HepG2 (cell line): Measurements from ENCODE around the gene PDGFD. TPM values are rescaled to one million over a fixed set of nuclear protein-coding genes. Genes with fewer than 3 reads are reported as not detected.

Experiments
- ATAC-seq: fragments of 200-7000 bp; cut with Tn5 transposase; 3 replicates; pipeline ENCODE4 v1.9.1; 2020; ENCODE audit warnings: mild to moderate bottlenecking, moderate library complexity
- BruUV-seq: library from RNA; stranded (reverse); fragments of 400-500 nt; replicated peaks from 2 replicates; lab custom pipeline; 2021; lab: Mats Ljungman, UMichigan
- CTCF ChIA-PET: fragments of 300-600 bp; formaldehyde crosslinking; extraction: SDS; loops from one replicate; lab custom pipeline; 2021; ENCODE audit warnings: low total read pairs, inconsistent platforms, low intra/inter-chr PET ratio; lab: Yijun Ruan, JAX
- POLR2A ChIA-PET: fragments of 350-600 bp; sonication (Branson Sonifier 250); formaldehyde crosslinking; loops from one replicate; lab custom pipeline; 2020; ENCODE audit warnings: antibody characterized with exemption, inconsistent platforms; lab: Yijun Ruan, JAX
- DNase-seq: peaks from one replicate; pipeline ENCODE4 v3.0.0-alpha.2; 2015; ENCODE audit warnings: low spot score
- FAIRE-seq: peaks from 3 replicates; lab custom pipeline; 2011; peaks lifted over from hg19 to GRCh38; lab: Jason Lieb, UNC
- H2AFZ ChIP-seq: one replicate; pipeline ENCODE4 v1.6.1; 2011; ENCODE audit warnings: low read length, inconsistent platforms
- H3K27ac ChIP-seq: fragments of 300-600 bp; 3 replicates; pipeline ENCODE4 v1.8.0; 2011; ENCODE audit warnings: mixed run types, mild to moderate bottlenecking, mixed read lengths, low read length, inconsistent platforms; ENCODE audit not compliant: insufficient read depth; ENCODE audit errors: extremely low read length
- H3K27me3 ChIP-seq, 2 experiments: fragments of 200-600 bp in 1 of 2; 2 replicates in 1 of 2; 3 replicates in 1 of 2; pipeline versions ENCODE4 v1.6.0 to v1.8.0; 2011; ENCODE audit warnings: low read length in 2 of 2, mild to moderate bottlenecking in 2 of 2, moderate library complexity in 2 of 2, inconsistent platforms in 1 of 2; ENCODE audit not compliant: insufficient read depth in 2 of 2, control insufficient read depth in 1 of 2
- H3K36me3 ChIP-seq, 2 experiments: fragments of 200-600 bp in 1 of 2; replicated peaks in 1 of 2; 2 replicates in 1 of 2; 3 replicates in 1 of 2; pipeline versions ENCODE4 v1.5.1 to v1.8.0; 2011; ENCODE audit warnings: low read length in 2 of 2, inconsistent platforms in 1 of 2; ENCODE audit not compliant: insufficient read depth in 2 of 2, control insufficient read depth in 1 of 2
- H3K4me1 ChIP-seq: 2 replicates; pipeline ENCODE4 v1.5.1; 2012; ENCODE audit warnings: low read length, inconsistent platforms; ENCODE audit not compliant: insufficient read depth
- H3K4me2 ChIP-seq: 2 replicates; pipeline ENCODE4 v1.6.0; 2011; ENCODE audit warnings: low read depth, low read length, inconsistent platforms
- H3K4me3 ChIP-seq, 3 experiments: fragments of 200-600 bp in 1 of 3; sonication (generic), shearing (Covaris generic) in 1 of 3; replicated peaks in 1 of 3; 2 replicates each; pipeline ENCODE4 v1.5.1; 2011 to 2016; ENCODE audit warnings: low read length in 3 of 3, inconsistent platforms in 2 of 3, low read depth in 2 of 3, mild to moderate bottlenecking in 2 of 3, control low read depth in 1 of 3, mixed read lengths in 1 of 3; ENCODE audit not compliant: insufficient read depth in 1 of 3
- H3K79me2 ChIP-seq: one replicate; pipeline ENCODE4 v1.6.1; 2011; ENCODE audit warnings: low read length, inconsistent platforms; ENCODE audit not compliant: insufficient read depth
- H3K9ac ChIP-seq: 2 replicates; pipeline ENCODE4 v1.6.0; 2011; ENCODE audit warnings: mild to moderate bottlenecking, low read depth, low read length, inconsistent platforms; ENCODE audit not compliant: insufficient read depth
- H3K9me3 ChIP-seq: 2 replicates; pipeline ENCODE4 v1.5.1; 2012; ENCODE audit warnings: mild to moderate bottlenecking, low read length
- H4K20me1 ChIP-seq: 2 replicates; pipeline ENCODE4 v1.6.0; 2011; ENCODE audit warnings: inconsistent platforms, mild to moderate bottlenecking, low read length, moderate library complexity; ENCODE audit not compliant: insufficient read depth
- GMEB2 ChIP-seq: IDR thresholded peaks from 2 replicates; pipeline ENCODE4 v1.6.1; 2016; ENCODE audit warnings: missing biosample characterization, missing genetic modification reagents, low read depth
- KLF9 ChIP-seq: IDR thresholded peaks from 2 replicates; pipeline ENCODE4 v1.6.1; 2016; ENCODE audit warnings: low read depth
- ZBTB40 ChIP-seq, 2 experiments: fragments of 450-650 bp in 1 of 2; sonication (generic) in 1 of 2; formaldehyde crosslinking in 1 of 2; IDR thresholded peaks; 2 replicates each; pipeline versions ENCODE4 v1.6.1 to v1.8.0; 2016 to 2022; ENCODE audit warnings: antibody characterized with exemption in 1 of 2, mild to moderate bottlenecking in 1 of 2, missing genetic modification reagents in 1 of 2
- ZNF572 ChIP-seq: sonication (generic); formaldehyde crosslinking; IDR thresholded peaks from 2 replicates; pipeline ENCODE4 v1.5.1; 2020; ENCODE audit warnings: mild to moderate bottlenecking, missing genetic modification reagents
- ZNF766 ChIP-seq: sonication (generic); formaldehyde crosslinking; IDR thresholded peaks from 2 replicates; pipeline ENCODE4 v1.5.0; 2020; ENCODE audit warnings: missing genetic modification reagents, borderline replicate concordance
- WGBS: methylation state at CpG from one replicate; pipeline ENCODE4 v1.1.6; 2017; ENCODE audit warnings: low lambda C conversion rate; 5-methylcytosine and 5-hydroxymethylcytosine counted together
- in situ Hi-C: cut with HindIII; loops from 2 replicates; pipeline ENCODE4 v1.10.0; 2017; ENCODE audit warnings: low pct_unique_long_range_greater_than_20kb; ENCODE audit not compliant: extremely low pct_ligation_motif_present
- intact Hi-C: fragments of 100-400 bp; cut with micrococcal nuclease; formaldehyde crosslinking; loops from one replicate; pipeline ENCODE4 v1.10.0; 2022; ENCODE audit not compliant: unreplicated experiment
- polyA plus RNA-seq, 8 experiments: library from polyadenylated mRNA; depleted of rRNA in 3 of 8; stranded (reverse) in 7 of 8; unstranded in 1 of 8; fragments of >200 nt; fragmentation: Illumina TruSeq in 4 of 8; extraction: Trizol in 4 of 8; gene quantifications; 2 replicates each; pipeline versions ENCODE4 v1.2.1 to v1.2.3, GENCODE V29; 2011 to 2016; ENCODE audit warnings: low read depth in 4 of 8, missing spikeins in 1 of 8, mixed read lengths in 1 of 8; ENCODE audit not compliant: insufficient read depth in 1 of 8
- total RNA-seq, 5 experiments: library from RNA; depleted of rRNA; stranded (reverse); fragments of >200 nt; fragmentation: Illumina TruSeq; extraction: Trizol; gene quantifications; 2 replicates each; pipeline ENCODE4 v1.2.3, GENCODE V29; 2016; ENCODE audit warnings: low read depth in 1 of 5

Gene PDGFD
- total and polyA plus RNA-seq, 2 of the 13 experiments (the other 11 are each of a cell fraction or from before 2014, with no cell fraction given): 0.09 to 0.29 TPM

- no peaks in the 10 kb centered on the region for H3K27me3 ChIP-seq
- H4K20me1 ChIP-seq: no peaks in the 10 kb centered on the region
- H3K9me3 ChIP-seq: no peaks in the 10 kb centered on the region
- TF ChIP-seq GMEB2 (CRISPR knock-in tag): no peak
- H3K4me2 ChIP-seq: no peak overlapping the region
- no peaks in the 10 kb centered on the region for H3K4me1 ChIP-seq
- H3K27ac ChIP-seq: no peak overlapping the region
- FAIRE-seq (no peak), ATAC-seq (no peak), DNase-seq (no peak)
- no peak overlapping the region for H2AFZ ChIP-seq
- POLR2A ChIA-PET: no interaction called here
- in situ Hi-C loops (no loop called here), intact Hi-C loops (no loop called here)
- H3K9ac ChIP-seq: no peak overlapping the region
- no peaks in the 10 kb centered on the region for H3K79me2 ChIP-seq
- CTCF ChIA-PET: no interaction called here
- no TSS peak for BruUV-seq
- H3K36me3 ChIP-seq: no peaks in the 10 kb centered on the region
- no peak overlapping the region for H3K4me3 ChIP-seq
These were observed 160.5 kb downstream of the PDGFD start for GRCh38 chr11:104003491-104003890.

- 30% methylated on average over 3 of the region's 3 CpGs for WGBS
- intact Hi-C loops: no loop called here
- BruUV-seq: no TSS peak
- TF ChIP-seq ZBTB40 (IDR thresholded peaks at IDR 0.05): no peak
- TF ChIP-seq ZBTB40 (CRISPR knock-in tag; IDR thresholded peaks at IDR 0.05): no peak
- TF ChIP-seq ZNF572 (CRISPR knock-in tag): no peak
- TF ChIP-seq KLF9 (CRISPR knock-in tag): no peak
- no peak for TF ChIP-seq ZNF766
These were observed 162.3 kb downstream of the PDGFD start for GRCh38 chr11:104001561-104002056.

More at GRCh38 chr11:104001561-104002056, 162.3 kb downstream of the PDGFD start:
- Histone ChIP-seq H3K4me3 (no peak overlapping the region), H3K27me3 (no peaks in the 10 kb centered on the region), H3K36me3 (no peaks in the 10 kb centered on the region), H3K79me2 (no peaks in the 10 kb centered on the region), H3K9me3 (no peaks in the 10 kb centered on the region), H4K20me1 (no peaks in the 10 kb centered on the region), H3K27ac (no peak overlapping the region), H3K9ac (no peak overlapping the region), H2AFZ (no peak overlapping the region), H3K4me2 (no peak overlapping the region), H3K4me1 (no peaks in the 10 kb centered on the region)
- POLR2A ChIA-PET: no interaction called here
- CTCF ChIA-PET: no interaction called here
- DNase-seq: no peak
- in situ Hi-C loops: no loop called here
- ATAC-seq: no peak
- no peak for FAIRE-seq
